HL-60/S4 treated with phorbol 12-myristate 13-acetate at 8.2 ng/mL for 4 days and 3 days (cell line): ENCODE data around the gene ATCAY.
"Not testable (repeated sequence)": the region's sequence is repeated elsewhere in the genome, so short reads cannot be mapped to it uniquely, and the experiment has no call there.

ENCODE experiments used
- in situ Hi-C: fragments of 300-500 bp; cut with MboI; formaldehyde crosslinking; loops from 2 replicates; pipeline ENCODE4 v1.15.0; 2022; ENCODE audit warnings: low sequenced_read_pairs

ATCAY gene

GRCh38 chr19:3852614-3853254 is 27.8 kb upstream of the ATCAY start:
- in situ Hi-C loops = loop anchor here (25.0 kb wide), 1 partner anchor 360 kb away; no protein-coding TSS in a partner anchor

GRCh38 chr19:3855320-3855719 is 25.2 kb upstream of the ATCAY start:
- in situ Hi-C loops = loop anchor here (25.0 kb wide), 1 partner anchor 357 kb away; no protein-coding TSS in a partner anchor

GRCh38 chr19:3857449-3858003 is 23.0 kb upstream of the ATCAY start:
- in situ Hi-C loops = loop anchor here (25.0 kb wide), 1 partner anchor 355 kb away; no protein-coding TSS in a partner anchor

- in situ Hi-C loops = loop anchor here (25.0 kb wide), 1 partner anchor 352 kb away; no protein-coding TSS in a partner anchor
Observed at GRCh38 chr19:3860499-3860898, 20.0 kb upstream of the ATCAY start.

GRCh38 chr19:3862826-3863500 is 17.5 kb upstream of the ATCAY start:
- in situ Hi-C loops = loop anchor here (25.0 kb wide), 1 partner anchor 349 kb away; no protein-coding TSS in a partner anchor

- in situ Hi-C loops = loop anchor here (25.0 kb wide), 1 partner anchor 349 kb away; no protein-coding TSS in a partner anchor
Observed at GRCh38 chr19:3863648-3864047, 16.8 kb upstream of the ATCAY start.

GRCh38 chr19:3866910-3867638 is 13.4 kb upstream of the ATCAY start:
- in situ Hi-C loops = loop anchor here (25.0 kb wide), 1 partner anchor 345 kb away; no protein-coding TSS in a partner anchor

GRCh38 chr19:3867971-3868769 is 12.3 kb upstream of the ATCAY start:
- in situ Hi-C loops = loop anchor here (25.0 kb wide), 1 partner anchor 344 kb away; no protein-coding TSS in a partner anchor

- in situ Hi-C loops = loop anchor here (25.0 kb wide), 1 partner anchor 343 kb away; no protein-coding TSS in a partner anchor
Observed at GRCh38 chr19:3868770-3869456, 11.6 kb upstream of the ATCAY start, which contains the start of gene ZFR2. Gene ZFR2 (minus strand): TSS chr19:3869038. CDS start chr19:3869017, 21 bp downstream.

- in situ Hi-C loops = loop anchor here (25.0 kb wide), 1 partner anchor 339 kb away; no protein-coding TSS in a partner anchor
Observed at GRCh38 chr19:3873151-3873550, 7.3 kb upstream of the ATCAY start.

GRCh38 chr19:3874695-3875094 is 5.8 kb upstream of the ATCAY start:
- in situ Hi-C loops = loop anchor here (25.0 kb wide), 1 partner anchor 338 kb away; no protein-coding TSS in a partner anchor

- in situ Hi-C loops = no loop called here
Observed at GRCh38 chr19:3879656-3880055, 829 bp upstream of the ATCAY start.

GRCh38 chr19:3881272-3882040 is 971 bp downstream of the ATCAY start:
- in situ Hi-C loops = no loop called here

GRCh38 chr19:3882041-3882384 is 1.5 kb downstream of the ATCAY start:
- in situ Hi-C loops = no loop called here

GRCh38 chr19:3890591-3890990 is 10.1 kb downstream of the ATCAY start:
- in situ Hi-C loops = no loop called here

GRCh38 chr19:3893509-3894179 is 13.2 kb downstream of the ATCAY start:
- in situ Hi-C loops = no loop called here

GRCh38 chr19:3894959-3895358 is 14.5 kb downstream of the ATCAY start:
- in situ Hi-C loops = not testable (repeated sequence)

- in situ Hi-C loops = no loop called here
Observed at GRCh38 chr19:3895788-3896187, 15.3 kb downstream of the ATCAY start.
